HUES64 (cell line): ENCODE measurements around the gene PCK2.
A peak's percentile ranks its signal among the peaks of the same experiment; 100 is the strongest.
"Not testable (repeated sequence)": the region's sequence is repeated elsewhere in the genome, so short reads cannot be mapped to it uniquely, and the experiment has no call there.

ENCODE experiments used
- H3K27ac ChIP-seq: 2 replicates; pipeline ENCODE4 v1.7.0; 2013; ENCODE audit warnings: low read depth, low read length, inconsistent platforms
- H3K27me3 ChIP-seq: 2 replicates; pipeline ENCODE4 v1.6.1; 2013; ENCODE audit warnings: mild to moderate bottlenecking, low read length; ENCODE audit not compliant: insufficient read depth
- H3K36me3 ChIP-seq: 2 replicates; pipeline ENCODE4 v1.6.1; 2013; ENCODE audit warnings: mild to moderate bottlenecking, low read length; ENCODE audit not compliant: insufficient read depth
- H3K4me1 ChIP-seq: 2 replicates; pipeline ENCODE4 v1.6.1; 2013; ENCODE audit warnings: mild to moderate bottlenecking, low read length, moderate library complexity; ENCODE audit not compliant: insufficient read depth
- H3K4me3 ChIP-seq: 2 replicates; pipeline ENCODE4 v1.5.1; 2013; ENCODE audit warnings: mild to moderate bottlenecking, low read length, moderate library complexity
- H3K9ac ChIP-seq: 2 replicates; pipeline ENCODE4 v1.6.1; 2013; ENCODE audit warnings: mild to moderate bottlenecking, low read depth, low read length
- H3K9me3 ChIP-seq: 2 replicates; pipeline ENCODE4 v1.6.1; 2013; ENCODE audit warnings: low read depth, low read length; ENCODE audit not compliant: insufficient read depth
- WGBS: fragments of 150-250, 120-280 bp; methylation state at CpG from one replicate; pipeline ENCODE4 v1.1.7; 2013; ENCODE audit warnings: missing lambda C conversion rate; 5-methylcytosine and 5-hydroxymethylcytosine counted together

PCK2 gene

DNA sequence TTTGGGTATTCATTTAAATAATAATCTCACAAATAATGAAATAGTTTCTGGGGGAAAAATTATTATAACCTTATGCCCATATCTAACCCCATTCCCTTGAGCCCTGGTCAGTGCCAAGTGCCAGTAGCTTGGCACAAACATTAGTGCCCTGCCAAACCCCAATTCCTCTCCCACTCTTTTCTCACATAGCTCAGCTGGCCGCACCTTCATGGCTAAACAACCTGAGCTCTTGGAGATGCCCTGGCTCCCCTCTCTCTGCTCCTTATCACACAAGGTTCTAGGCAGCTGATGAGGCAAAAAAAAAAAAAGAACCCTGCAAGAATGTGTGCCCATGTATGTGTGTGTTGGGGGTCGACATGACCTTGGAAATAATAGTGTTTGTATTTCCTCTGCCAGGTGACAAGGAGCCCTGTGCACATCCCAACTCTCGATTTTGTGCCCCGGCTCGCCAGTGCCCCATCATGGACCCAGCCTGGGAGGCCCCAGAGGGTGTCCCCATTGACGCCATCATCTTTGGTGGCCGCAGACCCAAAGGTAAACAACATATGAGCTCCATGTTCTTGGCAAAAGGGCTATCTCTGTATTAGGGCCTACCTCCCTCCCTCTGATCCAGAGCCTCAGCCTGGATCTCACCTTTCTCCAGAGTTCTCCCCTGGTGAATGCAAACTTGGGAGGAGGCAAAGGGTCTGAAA is 8.4 kb downstream of the PCK2 start:
- no peaks in the 10 kb centered on the region for H3K27me3 ChIP-seq
- H3K36me3 ChIP-seq = peaks cover 51% of the 10 kb centered on the region
- WGBS = 93% methylated on average over 7 of the region's 7 CpGs
- H3K4me3 ChIP-seq = no peak overlapping the region
- H3K9me3 ChIP-seq = peaks cover 5% of the 10 kb centered on the region; the same call in 1 of the 2 replicates
- H3K4me1 ChIP-seq = no peaks in the 10 kb centered on the region
- H3K27ac ChIP-seq = no peak overlapping the region
- H3K9ac ChIP-seq = no peak overlapping the region

GRCh38 chr14:24103451-24103850 is 9.3 kb downstream of the PCK2 start:
- Histone ChIP-seq H3K36me3 (peaks cover 44% of the 10 kb centered on the region), H3K4me1 (no peaks in the 10 kb centered on the region), H3K4me3 (no peak overlapping the region), H3K9ac (no peak overlapping the region), H3K9me3 (peaks cover 5% of the 10 kb centered on the region; the same call in 1 of the 2 replicates), H3K27ac (no peak overlapping the region), H3K27me3 (no peaks in the 10 kb centered on the region)
- WGBS = 96% methylated on average over 13 of the region's 13 CpGs

- 91% methylated on average over 8 of the region's 8 CpGs for WGBS
- not testable (repeated sequence) for H3K27ac ChIP-seq
Observed at GRCh38 chr14:24105609-24106239, 11.6 kb downstream of the PCK2 start.

DNA sequence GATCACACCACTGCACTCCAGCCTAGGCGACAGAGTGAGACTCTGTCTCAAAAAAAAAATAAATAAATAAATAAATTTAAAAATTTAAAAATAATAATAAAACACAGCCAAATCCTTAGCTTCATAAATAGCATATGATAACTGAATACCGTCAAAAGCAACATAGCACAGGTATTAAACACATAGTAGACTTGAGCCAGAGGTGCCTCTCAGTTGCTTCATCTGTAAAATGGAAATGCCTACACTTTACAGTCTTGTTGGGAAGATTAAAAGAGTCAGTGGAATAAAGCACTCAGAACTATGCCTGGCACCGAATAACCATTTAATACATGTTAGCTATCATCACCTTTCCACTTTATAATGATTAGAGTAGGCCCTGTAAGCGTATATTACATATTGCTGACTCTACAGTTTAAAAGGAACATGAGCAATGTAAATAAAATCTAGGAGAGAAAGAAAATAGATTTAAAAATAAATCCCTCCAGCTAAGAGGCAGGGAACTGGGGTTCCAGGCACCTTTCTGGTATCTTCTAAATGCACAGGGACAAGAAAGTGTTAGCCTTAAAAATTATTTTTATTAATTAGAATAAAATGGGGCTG is 12.7 kb downstream of the PCK2 start:
- no peak overlapping the region for H3K4me3 ChIP-seq
- WGBS = 100% methylated on average over 1 of the region's 4 CpGs
- H3K9ac ChIP-seq = no peak overlapping the region

More at GRCh38 chr14:24105609-24106239, 11.6 kb downstream of the PCK2 start:
- H3K4me3 ChIP-seq, H3K4me1 ChIP-seq, H3K9me3 ChIP-seq, H3K9ac ChIP-seq, H3K27me3 ChIP-seq: not testable (repeated sequence)
- peaks cover 21% of the 10 kb centered on the region for H3K36me3 ChIP-seq

GRCh38 chr14:24108336-24108874 is 14.3 kb downstream of the PCK2 start:
- H3K27ac ChIP-seq = no peak overlapping the region
- no peak overlapping the region for H3K4me3 ChIP-seq
- no peaks in the 10 kb centered on the region for H3K4me1 ChIP-seq
- no peaks in the 10 kb centered on the region for H3K27me3 ChIP-seq
- H3K36me3 ChIP-seq = peaks cover 7% of the 10 kb centered on the region
- no peak overlapping the region for H3K9ac ChIP-seq
- peaks cover 5% of the 10 kb centered on the region; the same call in 1 of the 2 replicates for H3K9me3 ChIP-seq
- WGBS = 57% methylated on average over 5 of the region's 5 CpGs

More for the DNA sequence above, 12.7 kb downstream of the PCK2 start:
- peaks cover 16% of the 10 kb centered on the region for H3K36me3 ChIP-seq
- H3K4me1 ChIP-seq = no peaks in the 10 kb centered on the region
- no peaks in the 10 kb centered on the region for H3K27me3 ChIP-seq
- peaks cover 5% of the 10 kb centered on the region; the same call in 1 of the 2 replicates for H3K9me3 ChIP-seq
- no peak overlapping the region for H3K27ac ChIP-seq

- no peak overlapping the region for H3K9ac ChIP-seq
- H3K4me3 ChIP-seq = no peak overlapping the region
- WGBS = 88% methylated on average over 9 of the region's 9 CpGs
- no peaks in the 10 kb centered on the region for H3K36me3 ChIP-seq
- H3K4me1 ChIP-seq = no peaks in the 10 kb centered on the region
- H3K9me3 ChIP-seq = no peaks in the 10 kb centered on the region
- H3K27me3 ChIP-seq = no peaks in the 10 kb centered on the region
- no peak overlapping the region for H3K27ac ChIP-seq
Observed at GRCh38 chr14:24110060-24110459, 15.9 kb downstream of the PCK2 start.

GRCh38 chr14:24110523-24110922 is 16.4 kb downstream of the PCK2 start:
- Histone ChIP-seq H3K9ac (no peak overlapping the region), H3K4me3 (no peak overlapping the region), H3K36me3 (no peaks in the 10 kb centered on the region), H3K27me3 (no peaks in the 10 kb centered on the region), H3K4me1 (no peaks in the 10 kb centered on the region; the same call in 1 of the 2 replicates), H3K9me3 (no peaks in the 10 kb centered on the region), H3K27ac (no peak overlapping the region)
- WGBS = 100% methylated on average over 1 of the region's 1 CpG

GRCh38 chr14:24113379-24113800 is 19.3 kb downstream of the PCK2 start:
- no peaks in the 10 kb centered on the region for H3K27me3 ChIP-seq
- peaks cover 19% of the 10 kb centered on the region for H3K36me3 ChIP-seq
- 19% methylated on average over 15 of the region's 15 CpGs for WGBS
- peaks cover 5% of the 10 kb centered on the region; the same call in 1 of the 2 replicates for H3K4me1 ChIP-seq
- peak overlapping the region; percentile 94; the same call in 1 of the 2 replicates for H3K27ac ChIP-seq
- H3K4me3 ChIP-seq = peak overlapping the region; percentile 89
- H3K9me3 ChIP-seq = no peaks in the 10 kb centered on the region
- H3K9ac ChIP-seq = peak overlapping the region; percentile 70

GRCh38 chr14:24113801-24114531 is 19.9 kb downstream of the PCK2 start:
- no peaks in the 10 kb centered on the region for H3K27me3 ChIP-seq
- WGBS = under 1% methylated on average over 42 of the region's 42 CpGs
- peak overlapping the region; percentile 70 for H3K9ac ChIP-seq
- H3K4me3 ChIP-seq = peak overlapping the region; percentile 89
- H3K36me3 ChIP-seq = peaks cover 24% of the 10 kb centered on the region
- H3K4me1 ChIP-seq = peaks cover 5% of the 10 kb centered on the region; the same call in 1 of the 2 replicates
- peak overlapping the region; percentile 94 for H3K27ac ChIP-seq
- H3K9me3 ChIP-seq = no peaks in the 10 kb centered on the region

DNA sequence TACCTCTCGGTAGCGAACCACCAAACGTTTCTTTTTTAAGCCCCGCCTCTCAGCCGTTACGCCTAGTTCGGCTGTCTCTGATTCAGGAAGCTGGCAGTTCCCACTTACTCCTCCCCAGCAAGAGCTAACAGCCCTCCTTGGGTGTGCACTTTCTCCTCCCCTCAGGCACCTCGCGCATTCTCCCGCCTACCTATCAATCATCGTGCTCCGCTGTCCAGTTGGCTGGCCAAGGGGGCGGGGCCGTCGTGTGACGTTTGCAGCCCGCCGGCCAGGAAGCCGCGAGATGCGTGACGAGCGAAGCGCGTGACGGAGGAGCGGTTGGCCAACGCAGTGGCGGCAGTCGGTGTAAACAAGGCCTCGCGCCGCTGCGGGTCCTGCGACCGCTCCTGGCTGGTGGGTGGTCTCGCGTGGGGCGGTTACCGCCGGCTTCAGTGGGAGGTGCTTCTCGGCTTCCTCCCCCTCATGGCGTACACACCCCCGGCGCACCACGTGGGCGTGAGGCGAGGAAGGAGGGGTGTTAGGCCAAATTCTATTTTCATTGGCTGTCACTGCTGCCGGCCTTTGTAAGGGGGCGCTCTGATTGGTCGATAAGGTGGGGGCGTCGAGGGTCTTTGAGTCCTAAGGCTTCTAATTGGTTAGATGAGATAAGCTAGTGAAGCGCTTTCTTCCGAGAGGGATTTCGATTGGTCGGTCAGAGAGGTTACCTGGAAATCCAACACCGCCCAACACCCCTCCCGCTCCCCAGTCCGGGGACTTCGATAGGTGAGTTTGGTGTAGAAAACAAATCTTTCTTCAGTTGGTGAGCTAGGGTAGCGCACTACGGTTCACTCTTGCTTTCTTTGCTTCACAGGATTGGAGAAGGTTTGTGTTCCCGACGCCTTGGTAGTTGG is 20.7 kb downstream of the PCK2 start, which contains the start of the genes DCAF11 and NRL:
Gene DCAF11 (plus strand): TSS at position 246 of the 890 bp plus-strand sequence. CDS start 818 bp downstream, outside the sequence.
Gene NRL (minus strand): TSS at position 418 of the 890 bp plus-strand sequence. CDS start 32,101 bp downstream, outside the sequence.
- peak within 1 kb of the TSS; percentile 79 for H3K9ac ChIP-seq
- peaks cover 32% of the 10 kb centered on the region for H3K36me3 ChIP-seq
- peak within 1 kb of the TSS; percentile 89 for H3K4me3 ChIP-seq
- peak within 1 kb of the TSS; percentile 94 for H3K27ac ChIP-seq
- under 1% methylated on average over 57 of the region's 65 CpGs for WGBS
- peaks cover 5% of the 10 kb centered on the region; the same call in 1 of the 2 replicates for H3K4me1 ChIP-seq
- H3K27me3 ChIP-seq = no peaks in the 10 kb centered on the region
- no peaks in the 10 kb centered on the region for H3K9me3 ChIP-seq
